Neural cell (in vitro differentiated cells): ENCODE data around the gene TPBG. TPM values are rescaled to one million over a fixed set of nuclear protein-coding genes. Genes with fewer than 3 reads are reported as not detected.

ENCODE experiments used
- H2AFZ ChIP-seq: fragments of 200-600, 300-800 bp; sonication (generic), shearing (Covaris generic); 2 replicates; pipeline ENCODE4 v1.6.0; 2014; ENCODE audit warnings: low read depth, mild to moderate bottlenecking, antibody characterized with exemption, low read length, moderate library complexity
- H3F3A ChIP-seq: fragments of 200-600 bp; shearing (Covaris generic); 2 replicates; pipeline ENCODE4 v1.6.1; 2016; ENCODE audit warnings: mild to moderate bottlenecking, moderate library complexity, mixed read lengths, antibody characterized with exemption, low read length; ENCODE audit not compliant: insufficient read depth, poor library complexity, severe bottlenecking
- H3K27ac ChIP-seq: fragments of 200-600, 300-800 bp; sonication (generic), shearing (Covaris generic); 2 replicates; pipeline ENCODE4 v1.5.1; 2014; ENCODE audit warnings: mild to moderate bottlenecking, low read length, moderate library complexity
- H3K27me3 ChIP-seq: fragments of 300-800, 200-600 bp; sonication (generic), shearing (Covaris generic); 2 replicates; pipeline ENCODE4 v1.6.0; 2014; ENCODE audit warnings: mild to moderate bottlenecking, low read depth, low read length, moderate library complexity; ENCODE audit not compliant: insufficient read depth
- H3K36me3 ChIP-seq: fragments of 300-800, 200-600 bp; sonication (generic), shearing (Covaris generic); 2 replicates; pipeline ENCODE4 v1.5.1; 2014; ENCODE audit warnings: mild to moderate bottlenecking, antibody characterized with exemption, low read length, moderate library complexity; ENCODE audit not compliant: insufficient read depth
- H3K4me2 ChIP-seq: fragments of 300-800, 200-600 bp; sonication (generic), shearing (Covaris generic); 2 replicates; pipeline ENCODE4 v1.6.0; 2014; ENCODE audit warnings: mild to moderate bottlenecking, low read length
- H3K4me3 ChIP-seq: fragments of 300-800, 200-600 bp; sonication (generic), shearing (Covaris generic); 2 replicates; pipeline ENCODE4 v1.5.1; 2014; ENCODE audit warnings: mild to moderate bottlenecking, low read length, moderate library complexity
- H3K79me2 ChIP-seq: fragments of 200-600 bp; shearing (Covaris generic); replicated peaks from 2 replicates; pipeline ENCODE4 v1.6.0; 2014; ENCODE audit warnings: mild to moderate bottlenecking, low read length, moderate library complexity; ENCODE audit not compliant: insufficient read depth
- H3K9ac ChIP-seq: fragments of 300-800, 200-600 bp; sonication (generic), shearing (Covaris generic); 2 replicates; pipeline ENCODE4 v1.6.1; 2016; ENCODE audit warnings: mild to moderate bottlenecking, low read length, mixed read lengths
- H3K9me2 ChIP-seq: fragments of 200-600 bp; shearing (Covaris generic); 2 replicates; pipeline ENCODE4 v1.6.1; 2016; ENCODE audit warnings: mild to moderate bottlenecking, low read length, mixed read lengths; ENCODE audit not compliant: insufficient read depth
- H3K9me3 ChIP-seq: fragments of 200-600, 300-800 bp; sonication (generic), shearing (Covaris generic); 2 replicates; pipeline ENCODE4 v1.6.1; 2016; ENCODE audit warnings: mild to moderate bottlenecking, mixed run types, low read length, moderate library complexity, mixed read lengths
- H4K20me1 ChIP-seq: fragments of 200-600 bp; shearing (Covaris generic); 2 replicates; pipeline ENCODE4 v1.6.1; 2016; ENCODE audit warnings: mild to moderate bottlenecking, mixed run types; ENCODE audit not compliant: insufficient read depth
- CTCF ChIP-seq: fragments of 450-650 bp; IDR thresholded peaks from 2 replicates; pipeline ENCODE4 v1.5.1; 2014; ENCODE audit warnings: antibody characterized with exemption, mild to moderate bottlenecking, moderate library complexity; ENCODE audit not compliant: poor library complexity, severe bottlenecking
- EP300 ChIP-seq: fragments of 450-650 bp; conservative IDR thresholded peaks from 2 replicates; pipeline ENCODE4 v1.6.1; 2014; ENCODE audit warnings: antibody characterized with exemption, mild to moderate bottlenecking, moderate library complexity; ENCODE audit not compliant: poor library complexity, severe bottlenecking
- EZH2 ChIP-seq: fragments of 200-600, 300-800 bp; shearing (Covaris generic), sonication (generic); IDR thresholded peaks from 2 replicates; pipeline ENCODE4 v1.6.1; 2014; ENCODE audit warnings: antibody characterized with exemption, low read length, borderline replicate concordance, mild to moderate bottlenecking; ENCODE audit not compliant: insufficient read depth, poor library complexity, severe bottlenecking
- MXI1 ChIP-seq: fragments of 450-650 bp; conservative IDR thresholded peaks from 2 replicates; pipeline ENCODE4 v1.6.1; 2014; ENCODE audit warnings: antibody characterized with exemption, mild to moderate bottlenecking; ENCODE audit not compliant: poor library complexity, severe bottlenecking
- POLR2AphosphoS5 ChIP-seq: IDR thresholded peaks from 2 replicates; pipeline ENCODE4 v1.6.1; 2012
- RAD21 ChIP-seq: fragments of 450-650 bp; conservative IDR thresholded peaks from 2 replicates; pipeline ENCODE4 v1.6.1; 2014; ENCODE audit warnings: antibody characterized with exemption, mild to moderate bottlenecking, moderate library complexity
- REST ChIP-seq: IDR thresholded peaks from 2 replicates; pipeline ENCODE4 v1.6.1; 2012; ENCODE audit warnings: borderline replicate concordance
- SMC3 ChIP-seq: fragments of 450-650 bp; conservative IDR thresholded peaks from 2 replicates; pipeline ENCODE4 v1.6.1; 2014; ENCODE audit warnings: antibody characterized with exemption, mild to moderate bottlenecking, moderate library complexity; ENCODE audit not compliant: poor library complexity
- TAF1 ChIP-seq: IDR thresholded peaks from 2 replicates; pipeline ENCODE4 v1.6.1; 2012; ENCODE audit warnings: low read depth
- polyA plus RNA-seq: library from polyadenylated mRNA; depleted of rRNA; stranded (reverse); fragments of >200 nt; gene quantifications from 2 replicates; pipeline ENCODE4 v1.2.3, GENCODE V29; 2014

TPBG gene
- polyA plus RNA-seq, 1 donor from 2014 or later = 25.0 TPM

- Histone ChIP-seq H3K27me3 (no peaks in the 10 kb centered on the region), H3K79me2 (no peaks in the 10 kb centered on the region), H3K36me3 (no peaks in the 10 kb centered on the region), H2AFZ (no peak overlapping the region), H3K4me3 (no peak overlapping the region), H3K9me3 (no peaks in the 10 kb centered on the region), H4K20me1 (no peaks in the 10 kb centered on the region), H3K4me2 (no peak overlapping the region), H3K9ac (no peak overlapping the region), H3K9me2 (no peaks in the 10 kb centered on the region), H3K27ac (no peak overlapping the region), H3F3A (no peaks in the 10 kb centered on the region)
- TF ChIP-seq EZH2 (no peak), CTCF (no peak), RAD21 (no peak), MXI1 (no peak), TAF1 (no peak), REST (no peak), POLR2AphosphoS5 (no peak), EP300 (no peak), SMC3 (no peak)
These were observed 33.5 kb downstream of the TPBG start for GRCh38 chr6:82396964-82397751.

- Histone ChIP-seq H2AFZ (no peak overlapping the region), H3K9ac (no peak overlapping the region), H4K20me1 (no peaks in the 10 kb centered on the region), H3K4me2 (no peak overlapping the region), H3K36me3 (no peaks in the 10 kb centered on the region), H3K27me3 (no peaks in the 10 kb centered on the region), H3K9me3 (no peaks in the 10 kb centered on the region), H3K27ac (no peak overlapping the region), H3K9me2 (no peaks in the 10 kb centered on the region), H3K79me2 (no peaks in the 10 kb centered on the region), H3F3A (no peaks in the 10 kb centered on the region), H3K4me3 (no peak overlapping the region)
- TF ChIP-seq SMC3 (no peak), CTCF (no peak), EP300 (no peak), REST (no peak), TAF1 (no peak), MXI1 (no peak), EZH2 (no peak), RAD21 (no peak), POLR2AphosphoS5 (no peak)
These were observed 34.5 kb downstream of the TPBG start for GRCh38 chr6:82397962-82398692.
